Measurements from ENCODE around the gene MACROD2. TPM values are rescaled to one million over a fixed set of nuclear protein-coding genes. Genes with fewer than 3 reads are reported as not detected.

The MACROD2 gene
- total and polyA plus RNA-seq, 2 experiments from 2014 or later = 2.8 to 4.3 TPM

- TF ChIP-seq ZNF462 (CRISPR knock-in tag; IDR thresholded peaks at IDR 0.05) (no peak), EZH2phosphoT487 (IDR thresholded peaks at IDR 0.05; ENCODE audit: unreplicated experiment) (no peak)
Observed at GRCh38 chr20:15613530-15613929, 1618.2 kb downstream of the MACROD2 start (continued).

- Histone ChIP-seq H3K27ac (ENCODE audit: low read depth) (no peak overlapping the region), H3K4me1 (ENCODE audit: insufficient read depth) (0 out of 2 replicates have a peak, but pooled peaks cover 6% of the 10 kb centered on the region), H3K4me2 (no peak overlapping the region), H2AFZ (no peak overlapping the region), H3K4me3 (no peak overlapping the region), H3K79me2 (replicated peaks; ENCODE audit: insufficient read depth) (no peaks in the 10 kb centered on the region), H4K20me1 (replicated peaks; ENCODE audit: insufficient read depth) (no peaks in the 10 kb centered on the region), H3K9me2 (ENCODE audit: insufficient read depth) (peaks cover 22% of the 10 kb centered on the region), H3K36me3 (ENCODE audit: insufficient read depth) (no peaks in the 10 kb centered on the region), H3K27me3 (ENCODE audit: insufficient read depth) (no peaks in the 10 kb centered on the region), H3F3A (replicated peaks; ENCODE audit: low read depth) (no peaks in the 10 kb centered on the region)
- DNase-seq (ENCODE audit: low spot score) (no peak), ATAC-seq (no peak)
- Mint-ChIP-seq H3K27me3 (ENCODE audit: insufficient read depth, low read depth, poor library complexity) (no peaks in the 10 kb centered on the region), H3K27ac (no peak overlapping the region), H3K36me3 (ENCODE audit: low read depth) (no peaks in the 10 kb centered on the region), H3K4me3 (no peak overlapping the region), H3K4me1 (peaks cover 10% of the 10 kb centered on the region), H3K9me3 (no peaks in the 10 kb centered on the region; the same call in 2 of the 3 replicates)
- no peak for TF ChIP-seq ZNF462 (CRISPR knock-in tag; IDR thresholded peaks at IDR 0.05)
- no peak for TF ChIP-seq EZH2 (IDR thresholded peaks at IDR 0.05; ENCODE audit: low read depth, unreplicated experiment)
- no peak for TF ChIP-seq POLR2AphosphoS5 (IDR thresholded peaks at IDR 0.05; ENCODE audit: low read depth)
- no peak for TF ChIP-seq CREB1 (CRISPR knock-in tag; IDR thresholded peaks at IDR 0.05; ENCODE audit: low read depth)
- TF ChIP-seq, protein P1, sequence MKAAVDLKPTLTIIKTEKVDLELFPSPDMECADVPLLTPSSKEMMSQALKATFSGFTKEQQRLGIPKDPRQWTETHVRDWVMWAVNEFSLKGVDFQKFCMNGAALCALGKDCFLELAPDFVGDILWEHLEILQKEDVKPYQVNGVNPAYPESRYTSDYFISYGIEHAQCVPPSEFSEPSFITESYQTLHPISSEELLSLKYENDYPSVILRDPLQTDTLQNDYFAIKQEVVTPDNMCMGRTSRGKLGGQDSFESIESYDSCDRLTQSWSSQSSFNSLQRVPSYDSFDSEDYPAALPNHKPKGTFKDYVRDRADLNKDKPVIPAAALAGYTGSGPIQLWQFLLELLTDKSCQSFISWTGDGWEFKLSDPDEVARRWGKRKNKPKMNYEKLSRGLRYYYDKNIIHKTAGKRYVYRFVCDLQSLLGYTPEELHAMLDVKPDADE (IDR thresholded peaks at IDR 0.05) = no peak
- no peak for TF ChIP-seq NANOG (IDR thresholded peaks at IDR 0.05; ENCODE audit: borderline replicate concordance)
- TF ChIP-seq ZNF114 (CRISPR knock-in tag; IDR thresholded peaks at IDR 0.05) = no peak
- no peak for TF ChIP-seq EZH2phosphoT487 (IDR thresholded peaks at IDR 0.05; ENCODE audit: unreplicated experiment)
- TF ChIP-seq JUNB (IDR thresholded peaks at IDR 0.05; ENCODE audit: unreplicated experiment) = no peak
Observed at GRCh38 chr20:15616626-15617025, 1621.3 kb downstream of the MACROD2 start.

Measured in GM23338 (cell line).